Cardiac fibroblast (primary cell): Measurements from ENCODE around the gene CREB3L4.
"Not testable (repeated sequence)": the region's sequence is repeated elsewhere in the genome, so short reads cannot be mapped to it uniquely, and the experiment has no call there.

Experiments
- DNase-seq, 2 donors: peaks; one replicate each; pipeline versions ENCODE4 v3.0.0 to v3.0.0-alpha.2; 2010; ENCODE audit warnings: low read depth in 2 of 2
- H3K4me3 ChIP-seq, 2 donors: replicated peaks in 1 of 2; 1 replicate in 1 of 2; 2 replicates in 1 of 2; pipeline ENCODE4 v1.5.1; 2011; ENCODE audit warnings: low read depth in 2 of 2, low read length in 2 of 2, mild to moderate bottlenecking in 2 of 2, moderate library complexity in 1 of 2
- CTCF ChIP-seq: IDR thresholded peaks from one replicate; pipeline ENCODE4 v1.5.1; 2011; ENCODE audit warnings: low read depth, mild to moderate bottlenecking, low read length, inconsistent platforms

Gene CREB3L4

GRCh38 chr1:153976819-153977249 lies 9.1 kb downstream of the CREB3L4 start:
- DNase-seq: no peak
- TF ChIP-seq CTCF: no peak
- peak overlapping the region; percentile 74 to 97 for H3K4me3 ChIP-seq

- TF ChIP-seq CTCF: no peak
- DNase-seq: peak; percentile 82
- H3K4me3 ChIP-seq: peak within 1 kb of the TSS; percentile 74 to 97
Observed at GRCh38 chr1:153977250-153978240, 9.8 kb downstream of the CREB3L4 start, which contains the start of gene JTB. Gene JTB (minus strand): TSS chr1:153977674. CDS start chr1:153977252, 422 bp downstream.

GRCh38 chr1:153978274-153978909 lies 10.7 kb downstream of the CREB3L4 start:
- no peak for TF ChIP-seq CTCF
- DNase-seq: no peak
- peak overlapping the region; percentile 74 to 97 for H3K4me3 ChIP-seq

GRCh38 chr1:153979091-153979490 lies 11.4 kb downstream of the CREB3L4 start:
- not testable (repeated sequence) for DNase-seq, H3K4me3 ChIP-seq

- H3K4me3 ChIP-seq, DNase-seq: not testable (repeated sequence)
Observed at GRCh38 chr1:153981735-153982134, 14.0 kb downstream of the CREB3L4 start.

GRCh38 chr1:153984123-153984894 lies 16.6 kb downstream of the CREB3L4 start:
- DNase-seq: peak in 1 of 2 donors; percentile 34
- peak overlapping the region; percentile 72 to 89 for H3K4me3 ChIP-seq
- no peak for TF ChIP-seq CTCF

- H3K4me3 ChIP-seq: peak overlapping the region; percentile 72 to 89
- no peak for TF ChIP-seq CTCF
- peak; percentile 80 to 93 for DNase-seq
Observed at GRCh38 chr1:153985341-153985912, 17.7 kb downstream of the CREB3L4 start.
